Choroid plexus epithelial cell (primary cell): ENCODE measurements around the gene MPP3.
A peak's percentile ranks its signal among the peaks of the same experiment; 100 is the strongest.

Experiments
- DNase-seq: peaks from one replicate; pipeline ENCODE4 v3.0.0-alpha.2; 2010; ENCODE audit warnings: low read depth
- H3K4me3 ChIP-seq: 2 replicates; pipeline ENCODE4 v1.5.1; 2011; ENCODE audit warnings: low read depth, mild to moderate bottlenecking, control low read depth, low read length, moderate library complexity
- TF ChIP-seq, protein P1 (sequence below): conservative IDR thresholded peaks from 2 replicates; pipeline ENCODE4 v1.5.1; 2011; ENCODE audit warnings: low read depth, mild to moderate bottlenecking, control low read depth, inconsistent platforms, low read length, moderate library complexity

The MPP3 gene

DNA sequence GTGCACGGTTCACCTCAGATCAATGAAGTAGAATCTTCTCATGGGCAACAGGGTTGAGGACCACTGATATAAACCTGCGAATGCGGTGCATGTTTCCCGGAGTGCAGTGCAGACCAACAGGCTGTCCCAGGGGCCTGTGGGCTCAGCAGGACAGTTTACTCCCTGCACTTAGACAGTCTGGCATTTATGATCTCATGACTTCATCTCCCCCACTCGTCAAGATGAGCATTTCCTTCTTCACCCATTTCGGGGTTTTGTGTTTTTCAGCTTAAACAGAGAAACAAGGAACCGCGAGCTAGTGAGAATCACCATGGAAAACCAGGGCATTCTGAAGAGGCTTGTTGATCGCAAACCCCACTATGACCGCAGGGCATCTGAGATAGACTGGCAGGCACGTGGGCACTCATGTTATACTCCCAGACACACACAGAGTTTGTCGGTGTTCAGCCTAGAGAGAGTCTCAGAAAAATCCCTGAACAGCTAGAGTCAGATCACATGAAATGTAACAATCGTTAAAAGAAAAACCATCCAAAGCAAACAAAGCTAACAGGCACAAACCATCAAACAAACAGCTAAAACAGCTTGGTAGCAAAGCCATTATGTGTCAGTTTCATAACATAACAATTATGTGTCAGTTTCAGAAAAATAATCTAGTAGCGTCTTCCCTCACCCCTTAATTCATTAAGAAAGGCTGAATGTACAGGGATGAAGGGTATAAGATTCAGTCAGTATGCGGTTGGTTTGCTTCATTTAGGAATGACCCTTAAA is 49.8 kb downstream of the MPP3 start:
- no peak for DNase-seq
- TF ChIP-seq, protein P1, sequence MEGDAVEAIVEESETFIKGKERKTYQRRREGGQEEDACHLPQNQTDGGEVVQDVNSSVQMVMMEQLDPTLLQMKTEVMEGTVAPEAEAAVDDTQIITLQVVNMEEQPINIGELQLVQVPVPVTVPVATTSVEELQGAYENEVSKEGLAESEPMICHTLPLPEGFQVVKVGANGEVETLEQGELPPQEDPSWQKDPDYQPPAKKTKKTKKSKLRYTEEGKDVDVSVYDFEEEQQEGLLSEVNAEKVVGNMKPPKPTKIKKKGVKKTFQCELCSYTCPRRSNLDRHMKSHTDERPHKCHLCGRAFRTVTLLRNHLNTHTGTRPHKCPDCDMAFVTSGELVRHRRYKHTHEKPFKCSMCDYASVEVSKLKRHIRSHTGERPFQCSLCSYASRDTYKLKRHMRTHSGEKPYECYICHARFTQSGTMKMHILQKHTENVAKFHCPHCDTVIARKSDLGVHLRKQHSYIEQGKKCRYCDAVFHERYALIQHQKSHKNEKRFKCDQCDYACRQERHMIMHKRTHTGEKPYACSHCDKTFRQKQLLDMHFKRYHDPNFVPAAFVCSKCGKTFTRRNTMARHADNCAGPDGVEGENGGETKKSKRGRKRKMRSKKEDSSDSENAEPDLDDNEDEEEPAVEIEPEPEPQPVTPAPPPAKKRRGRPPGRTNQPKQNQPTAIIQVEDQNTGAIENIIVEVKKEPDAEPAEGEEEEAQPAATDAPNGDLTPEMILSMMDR = no peak
- H3K4me3 ChIP-seq = no peak overlapping the region

DNA sequence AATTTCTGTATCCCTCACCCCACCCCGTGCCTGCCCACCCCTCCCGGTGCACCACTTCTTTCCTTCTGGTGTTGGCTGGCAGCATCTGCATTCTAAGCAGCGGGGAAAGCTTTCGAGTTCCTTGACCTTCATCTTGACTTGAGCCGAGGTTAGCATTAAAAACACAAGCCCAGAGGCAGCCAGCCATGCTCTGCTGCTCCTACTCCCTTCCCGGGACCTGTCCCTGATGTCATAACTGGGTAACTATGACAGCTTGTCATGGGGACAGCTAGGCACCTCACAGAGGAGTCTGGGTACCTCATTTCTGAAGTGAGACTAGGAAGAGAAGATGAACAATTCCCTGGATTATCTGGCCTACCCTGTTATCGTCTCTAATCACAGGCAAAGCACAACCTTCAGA is 52.8 kb downstream of the MPP3 start, which contains the start of gene CFAP97D1:
Gene CFAP97D1 (plus strand): TSS at position 301 of the 400 bp plus-strand sequence. CDS start 28 bp downstream, at position 329.
- no peak for DNase-seq
- peak within 1 kb of the TSS; percentile 93 for H3K4me3 ChIP-seq
- TF ChIP-seq, protein P1 = no peak

DNA sequence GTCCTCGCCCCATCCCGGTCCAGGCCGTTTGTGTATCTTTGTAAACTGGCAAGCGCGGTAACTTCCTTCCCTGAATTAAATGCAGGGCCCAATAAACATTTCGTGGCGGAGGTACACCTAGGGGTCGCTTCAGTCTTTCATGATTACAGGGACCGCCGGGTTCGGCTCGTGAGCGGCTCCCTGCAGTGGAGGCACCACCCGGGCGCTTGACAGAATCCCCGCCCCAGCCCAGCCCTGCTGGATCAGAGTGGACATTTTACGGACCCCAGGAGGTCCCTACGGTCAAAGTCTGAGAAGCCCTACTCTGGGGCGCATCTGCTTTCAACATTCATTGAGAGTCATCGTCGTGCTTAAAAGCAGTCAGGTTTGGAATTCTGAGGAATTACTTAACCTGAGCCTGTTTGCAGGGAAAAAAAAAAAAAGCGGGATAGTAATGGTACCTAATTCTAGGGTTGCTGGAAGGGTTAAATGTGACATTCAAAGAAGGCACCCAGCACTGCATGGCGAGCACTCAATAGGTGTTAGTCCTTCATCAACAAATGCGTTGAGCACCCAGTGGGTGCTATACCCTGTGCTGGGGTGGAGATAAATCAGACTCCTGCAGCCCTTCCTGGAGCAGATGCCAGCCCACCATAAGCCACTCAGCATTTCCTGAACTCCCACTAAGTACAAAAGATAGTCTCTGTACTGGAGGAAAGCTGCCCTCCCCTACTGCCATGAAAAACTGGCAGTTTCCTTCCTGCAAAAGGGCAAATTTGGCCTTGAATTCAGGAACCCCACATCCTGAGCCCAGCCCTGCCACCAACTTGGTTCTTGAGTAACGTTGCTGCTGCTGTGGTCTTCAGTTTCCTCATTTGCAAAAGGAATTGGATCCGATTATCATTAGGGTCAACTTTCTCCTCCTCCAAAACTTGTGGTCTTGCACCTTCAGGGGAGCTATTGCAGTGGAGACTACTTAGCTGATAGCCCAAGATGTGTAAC is 53.5 kb downstream of the MPP3 start:
- TF ChIP-seq, protein P1 = peak; percentile 43
- DNase-seq = no peak
- H3K4me3 ChIP-seq = peak overlapping the region; percentile 93

DNA sequence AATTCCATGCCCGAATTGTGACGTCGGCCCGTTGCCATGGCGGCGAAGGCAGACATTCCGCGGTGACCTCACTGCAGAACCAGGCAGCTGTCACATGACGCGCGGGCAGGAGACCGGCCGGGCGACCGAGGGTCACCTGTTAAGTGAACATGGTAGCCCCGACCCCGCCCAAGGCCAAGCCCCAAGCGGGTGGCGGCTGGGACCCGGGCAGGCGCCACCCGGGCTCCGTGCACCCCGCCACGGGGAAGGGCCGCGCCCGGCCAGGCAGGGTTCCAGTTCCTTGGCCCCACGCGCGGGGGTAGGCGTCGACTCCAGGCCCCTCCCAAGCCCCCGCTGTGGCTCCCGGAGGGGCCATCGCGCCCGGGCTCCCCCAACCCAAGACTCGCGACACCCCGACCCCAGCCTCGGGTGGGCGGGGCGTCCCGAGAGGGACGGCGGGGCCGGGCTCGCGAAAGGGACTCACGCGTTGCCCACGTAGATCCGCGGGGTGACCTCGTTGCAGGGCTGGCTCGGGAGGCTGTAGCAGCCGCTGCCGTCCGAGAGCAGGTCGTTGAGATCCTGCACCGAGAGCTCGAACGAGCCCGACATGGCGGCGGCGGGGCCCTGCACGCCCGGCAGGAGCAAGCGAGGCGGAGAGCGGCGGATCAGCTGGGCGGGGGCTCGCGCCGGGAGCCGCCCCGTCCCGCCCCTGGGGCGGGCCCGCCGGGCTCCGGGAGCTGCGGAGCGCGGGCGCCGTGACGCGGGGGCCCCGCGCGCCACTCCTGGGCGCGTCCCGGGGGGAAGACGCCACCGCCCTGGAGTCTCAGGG is 54.4 kb downstream of the MPP3 start, which contains the start of gene DUSP3:
Gene DUSP3 (minus strand): TSS at position 641 of the 808 bp plus-strand sequence. CDS start 53 bp downstream, at position 588.
- TF ChIP-seq, protein P1 = no peak
- H3K4me3 ChIP-seq = peak within 1 kb of the TSS; percentile 93

DNA sequence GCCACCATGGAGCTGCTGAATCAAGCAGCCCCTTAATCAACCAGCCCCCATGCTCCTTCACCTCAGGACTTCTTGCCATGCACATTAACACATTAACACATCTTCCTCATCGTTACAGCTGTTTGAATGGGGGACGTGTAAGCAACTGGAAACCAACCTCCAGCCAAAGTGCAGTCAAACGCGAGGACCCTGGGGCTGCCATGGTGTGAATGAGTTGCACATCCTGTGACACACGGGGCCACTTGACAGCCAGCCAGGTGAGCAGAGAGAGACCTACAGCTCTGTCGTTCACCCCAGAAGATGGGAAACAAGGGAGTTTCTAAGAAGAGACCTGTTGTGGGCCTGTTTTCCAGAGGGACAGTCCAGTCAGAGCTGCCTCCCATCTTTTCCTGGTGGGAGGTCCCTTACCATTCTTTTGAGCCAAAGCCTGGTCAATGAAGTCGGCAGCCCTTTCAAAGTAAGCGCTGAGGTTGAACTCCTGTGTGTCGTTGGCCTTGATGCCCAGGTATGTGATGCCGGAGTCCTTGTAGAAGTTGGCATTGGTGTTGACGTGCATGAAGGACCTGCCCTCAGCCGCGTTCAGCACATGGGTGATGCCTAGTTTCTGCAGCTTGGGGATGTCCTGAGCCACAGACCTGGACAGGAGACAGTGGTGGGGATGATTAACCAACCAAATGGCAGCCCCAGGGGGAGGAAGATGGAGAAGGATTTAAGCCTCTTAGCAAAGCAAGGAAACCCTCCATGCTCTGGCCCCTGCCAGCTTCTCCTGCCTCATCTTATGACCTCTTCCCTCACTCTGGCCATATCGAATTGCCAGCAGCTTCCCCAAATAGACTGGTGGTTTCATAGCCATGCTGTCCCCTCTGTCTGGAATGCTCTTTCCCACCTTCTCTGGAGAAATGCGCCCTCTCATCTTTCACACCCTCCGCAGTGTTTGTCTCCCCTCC is 58.4 kb downstream of the MPP3 start:
- DNase-seq = no peak
- TF ChIP-seq, protein P1 = no peak
- no peak overlapping the region for H3K4me3 ChIP-seq

More for the DNA sequence above, 54.4 kb downstream of the MPP3 start, which contains the start of gene DUSP3:
- peak; percentile 96 for DNase-seq
